KBM-7 (cell line): Measurements from ENCODE around the gene C16orf96.
A peak's percentile ranks its signal among the peaks of the same experiment; 100 is the strongest.

Experiments used
- DNase-seq: peaks from one replicate; pipeline ENCODE4 v3.0.0-alpha.2; 2015
- in situ Hi-C: fragments of 300-500 bp; cut with MboI; formaldehyde crosslinking; loops from 2 replicates; pipeline ENCODE4 v1.14.3; 2020; ENCODE audit warnings: low sequenced_read_pairs, low pct_unique_long_range_greater_than_20kb, mixed read lengths

Gene C16orf96

GRCh38 chr16:4611337-4612021, 55.3 kb downstream of the C16orf96 start:
- no peak for DNase-seq
- in situ Hi-C loops: no loop called here

- no peak for DNase-seq
- in situ Hi-C loops: no loop called here
Observed at GRCh38 chr16:4612474-4612931, 56.4 kb downstream of the C16orf96 start.

- no peak for DNase-seq
- in situ Hi-C loops: no loop called here
Observed at GRCh38 chr16:4612977-4613635, 57.0 kb downstream of the C16orf96 start.

GRCh38 chr16:4613636-4614570, 57.8 kb downstream of the C16orf96 start:
- peak; percentile 49 for DNase-seq
- in situ Hi-C loops: no loop called here

GRCh38 chr16:4614571-4615383, 58.6 kb downstream of the C16orf96 start, which contains the start of gene UBALD1:
Gene UBALD1 (minus strand): TSS chr16:4614888. CDS start chr16:4614797, 91 bp downstream.
- in situ Hi-C loops: no loop called here
- DNase-seq: peak; percentile 64

- no peak for DNase-seq
- in situ Hi-C loops: no loop called here
Observed at GRCh38 chr16:4615384-4616046, 59.4 kb downstream of the C16orf96 start.

- peak; percentile 97 for DNase-seq
- in situ Hi-C loops: no loop called here
Observed at GRCh38 chr16:4616047-4616811, 60.1 kb downstream of the C16orf96 start.

- in situ Hi-C loops: no loop called here
- no peak for DNase-seq
Observed at GRCh38 chr16:4617880-4618279, 61.7 kb downstream of the C16orf96 start.

- in situ Hi-C loops: no loop called here
- no peak for DNase-seq
Observed at GRCh38 chr16:4618645-4619418, 62.7 kb downstream of the C16orf96 start.

- in situ Hi-C loops: no loop called here
- no peak for DNase-seq
Observed at GRCh38 chr16:4623593-4623992, 67.5 kb downstream of the C16orf96 start.

- peak; percentile 98 for DNase-seq
- in situ Hi-C loops: no loop called here
Observed at GRCh38 chr16:4624015-4624826, 68.1 kb downstream of the C16orf96 start, which contains the start of gene MGRN1. Gene MGRN1 (plus strand): TSS chr16:4624826. CDS start chr16:4624961, 135 bp downstream.

GRCh38 chr16:4624827-4625559, 68.9 kb downstream of the C16orf96 start:
- peak; percentile 35 for DNase-seq
- in situ Hi-C loops: no loop called here

- peak; percentile 70 for DNase-seq
- in situ Hi-C loops: no loop called here
Observed at GRCh38 chr16:4625560-4626159, 69.5 kb downstream of the C16orf96 start.

GRCh38 chr16:4626396-4626795, 70.3 kb downstream of the C16orf96 start:
- no peak for DNase-seq
- in situ Hi-C loops: no loop called here

GRCh38 chr16:4628283-4628682, 72.1 kb downstream of the C16orf96 start:
- DNase-seq: no peak
- in situ Hi-C loops: no loop called here
